Neural progenitor cell (in vitro differentiated cells): Measurements from ENCODE around the gene RABEPK. TPM values are rescaled to one million over a fixed set of nuclear protein-coding genes. Genes with fewer than 3 reads are reported as not detected.
"Not testable (repeated sequence)": the region's sequence is repeated elsewhere in the genome, so short reads cannot be mapped to it uniquely, and the experiment has no call there.

Source experiments
- DNase-seq: peaks from one replicate; pipeline ENCODE4 v3.0.0-alpha.2; 2016; ENCODE audit warnings: low spot score
- H2AFZ ChIP-seq: fragments of 200-600 bp; sonication (generic); replicated peaks from 2 replicates; pipeline ENCODE4 v1.6.1; 2016; ENCODE audit warnings: antibody characterized with exemption
- H3F3A ChIP-seq: fragments of 200-600 bp; sonication (generic); 2 replicates; pipeline ENCODE4 v1.6.1; 2016; ENCODE audit warnings: antibody characterized with exemption, low read depth
- H3K27ac ChIP-seq: fragments of 200-600 bp; sonication (generic); 2 replicates; pipeline ENCODE4 v1.5.1; 2016; ENCODE audit warnings: mild to moderate bottlenecking
- H3K27me3 ChIP-seq: fragments of 200-600 bp; sonication (generic); 2 replicates; pipeline ENCODE4 v1.6.1; 2016; ENCODE audit warnings: mild to moderate bottlenecking, moderate library complexity
- H3K36me3 ChIP-seq: fragments of 200-600 bp; sonication (generic); 2 replicates; pipeline ENCODE4 v1.5.1; 2016
- H3K4me1 ChIP-seq: fragments of 200-600 bp; sonication (generic); 2 replicates; pipeline ENCODE4 v1.6.1; 2016; ENCODE audit warnings: mixed run types
- H3K4me2 ChIP-seq: fragments of 200-600 bp; sonication (generic); 2 replicates; pipeline ENCODE4 v1.6.1; 2016
- H3K4me3 ChIP-seq: fragments of 200-600 bp; sonication (generic); 2 replicates; pipeline ENCODE4 v1.5.1; 2016
- H3K79me2 ChIP-seq: fragments of 200-600 bp; sonication (generic); 2 replicates; pipeline ENCODE4 v1.6.1; 2016; ENCODE audit warnings: low read depth
- H3K9ac ChIP-seq: fragments of 200-600 bp; sonication (generic); 2 replicates; pipeline ENCODE4 v1.6.1; 2016
- H3K9me3 ChIP-seq: fragments of 200-600 bp; sonication (generic); 2 replicates; pipeline ENCODE4 v1.5.1; 2016; ENCODE audit warnings: low read depth
- H4K20me1 ChIP-seq: fragments of 200-600 bp; sonication (generic); 2 replicates; pipeline ENCODE4 v1.6.1; 2016; ENCODE audit warnings: low read depth
- H3K27ac Mint-ChIP-seq: 3 replicates; pipeline ENCODE4 v1.8.0; 2021; ENCODE audit warnings: mixed read lengths
- H3K27me3 Mint-ChIP-seq: 2 replicates; pipeline ENCODE4 v1.8.0; 2022; ENCODE audit warnings: low read depth, mild to moderate bottlenecking, inconsistent platforms, moderate library complexity, mixed read lengths; ENCODE audit not compliant: insufficient read depth
- H3K36me3 Mint-ChIP-seq: 3 replicates; pipeline ENCODE4 v1.8.0; 2021; ENCODE audit warnings: mixed read lengths
- H3K4me1 Mint-ChIP-seq: 3 replicates; pipeline ENCODE4 v1.8.0; 2021; ENCODE audit warnings: mixed read lengths
- H3K4me3 Mint-ChIP-seq: 3 replicates; pipeline ENCODE4 v1.8.0; 2021; ENCODE audit warnings: mild to moderate bottlenecking, moderate library complexity, mixed read lengths
- H3K9me3 Mint-ChIP-seq: 3 replicates; pipeline ENCODE4 v1.8.0; 2020; ENCODE audit warnings: mixed read lengths
- CTCF ChIP-seq: fragments of 200-600 bp; sonication (generic); IDR thresholded peaks from 2 replicates; pipeline ENCODE4 v1.5.1; 2017; ENCODE audit warnings: antibody characterized with exemption, mild to moderate bottlenecking
- EZH2 ChIP-seq: fragments of 200-600 bp; sonication (generic); IDR thresholded peaks from 2 replicates; pipeline ENCODE4 v1.6.1; 2017; ENCODE audit warnings: antibody characterized with exemption, mild to moderate bottlenecking, moderate library complexity
- EZH2phosphoT487 ChIP-seq: fragments of 200-600 bp; sonication (generic); IDR thresholded peaks from 2 replicates; pipeline ENCODE4 v1.6.1; 2017; ENCODE audit warnings: antibody characterized with exemption
- total RNA-seq: library from RNA; depleted of rRNA; stranded (reverse); fragments of >200 nt; gene quantifications from 2 replicates; pipeline ENCODE4 v1.2.3, GENCODE V29; 2015; ENCODE audit warnings: low replicate concordance

Gene RABEPK
- total RNA-seq, 1 donor from 2014 or later, result 7.8 TPM

- DNase-seq, result no peak
- no peaks in the 10 kb centered on the region for H3F3A ChIP-seq
- no peaks in the 10 kb centered on the region for H3K9me3 ChIP-seq
- H3K27me3 Mint-ChIP-seq, result no peaks in the 10 kb centered on the region
- no peaks in the 10 kb centered on the region for H3K4me1 ChIP-seq
- H3K36me3 Mint-ChIP-seq, result peaks cover 19% of the 10 kb centered on the region
- TF ChIP-seq CTCF (no peak), EZH2phosphoT487 (no peak), EZH2 (no peak)
- H3K4me2 ChIP-seq, result no peak overlapping the region
- H3K27ac Mint-ChIP-seq, result no peak overlapping the region
- H3K27me3 ChIP-seq, result no peaks in the 10 kb centered on the region
- H3K4me3 ChIP-seq, result no peak overlapping the region
- H3K79me2 ChIP-seq, result peaks cover 18% of the 10 kb centered on the region
- peaks cover 10% of the 10 kb centered on the region for H3K36me3 ChIP-seq
- peaks cover 4% of the 10 kb centered on the region for H4K20me1 ChIP-seq
- H2AFZ ChIP-seq, result no peak overlapping the region
- H3K9me3 Mint-ChIP-seq, result no peaks in the 10 kb centered on the region
- H3K4me3 Mint-ChIP-seq, result no peak overlapping the region
- no peaks in the 10 kb centered on the region for H3K4me1 Mint-ChIP-seq
- H3K9ac ChIP-seq, result no peak overlapping the region
- H3K27ac ChIP-seq, result no peak overlapping the region
Observed at GRCh38 chr9:125156551-125156950, 43.8 kb upstream of the RABEPK start.

- H3F3A ChIP-seq, result no peaks in the 10 kb centered on the region
Observed at GRCh38 chr9:125160750-125161149, 39.6 kb upstream of the RABEPK start.

GRCh38 chr9:125161284-125161918, 38.9 kb upstream of the RABEPK start:
- Histone ChIP-seq H3K79me2 (peaks cover 59% of the 10 kb centered on the region), H3K27ac (no peak overlapping the region), H2AFZ (no peak overlapping the region), H4K20me1 (no peaks in the 10 kb centered on the region), H3K9ac (no peak overlapping the region), H3F3A (no peaks in the 10 kb centered on the region), H3K9me3 (no peaks in the 10 kb centered on the region), H3K4me2 (no peak overlapping the region), H3K36me3 (no peaks in the 10 kb centered on the region), H3K27me3 (no peaks in the 10 kb centered on the region), H3K4me3 (no peak overlapping the region), H3K4me1 (no peaks in the 10 kb centered on the region)
- Mint-ChIP-seq H3K9me3 (no peaks in the 10 kb centered on the region), H3K4me1 (no peaks in the 10 kb centered on the region), H3K27ac (no peak overlapping the region), H3K36me3 (peaks cover 9% of the 10 kb centered on the region), H3K4me3 (no peak overlapping the region), H3K27me3 (no peaks in the 10 kb centered on the region)
- no peak for TF ChIP-seq EZH2
- TF ChIP-seq CTCF, result no peak
- no peak for TF ChIP-seq EZH2phosphoT487
- DNase-seq, result no peak

More at GRCh38 chr9:125160750-125161149, 39.6 kb upstream of the RABEPK start:
- Histone ChIP-seq H3K9ac (no peak overlapping the region), H3K4me1 (no peaks in the 10 kb centered on the region), H3K36me3 (no peaks in the 10 kb centered on the region), H3K27ac (no peak overlapping the region), H3K79me2 (peaks cover 53% of the 10 kb centered on the region), H4K20me1 (no peaks in the 10 kb centered on the region), H3K9me3 (no peaks in the 10 kb centered on the region), H3K4me2 (no peak overlapping the region), H3K27me3 (no peaks in the 10 kb centered on the region), H3K4me3 (no peak overlapping the region), H2AFZ (no peak overlapping the region)
- Mint-ChIP-seq H3K27ac (no peak overlapping the region), H3K36me3 (peaks cover 9% of the 10 kb centered on the region), H3K9me3 (no peaks in the 10 kb centered on the region), H3K27me3 (no peaks in the 10 kb centered on the region), H3K4me1 (no peaks in the 10 kb centered on the region), H3K4me3 (no peak overlapping the region)
- DNase-seq, result no peak
- TF ChIP-seq EZH2, result no peak
- no peak for TF ChIP-seq EZH2phosphoT487
- no peak for TF ChIP-seq CTCF

- not testable (repeated sequence) for H3K27ac Mint-ChIP-seq, H3K36me3 Mint-ChIP-seq, H3K4me1 Mint-ChIP-seq, H3F3A ChIP-seq, H3K4me3 Mint-ChIP-seq, H3K4me1 ChIP-seq, DNase-seq, H3K27me3 Mint-ChIP-seq, H3K9me3 ChIP-seq, H4K20me1 ChIP-seq, H3K36me3 ChIP-seq, H3K4me3 ChIP-seq, H2AFZ ChIP-seq, H3K4me2 ChIP-seq, H3K27me3 ChIP-seq, H3K9ac ChIP-seq, H3K27ac ChIP-seq, H3K9me3 Mint-ChIP-seq
- H3K79me2 ChIP-seq, result peaks cover 64% of the 10 kb centered on the region
Observed at GRCh38 chr9:125162891-125163290, 37.5 kb upstream of the RABEPK start.
